Spleen (tissue), 7 donors: ENCODE measurements around the gene UCP3.

Experiments
- POLR2A ChIP-seq, 3 donors: fragments of 450-650 bp; IDR thresholded peaks; one replicate each; pipeline ENCODE4 v1.5.1; 2017; ENCODE audit warnings: antibody characterized with exemption in 3 of 3, mild to moderate bottlenecking in 1 of 3
- POLR2AphosphoS5 ChIP-seq, 3 donors: sonication (generic); formaldehyde crosslinking; IDR thresholded peaks; one replicate each; pipeline ENCODE4 v1.5.1; 2017; ENCODE audit warnings: antibody characterized with exemption in 3 of 3
- TF ChIP-seq, protein P1 (sequence below), 11 experiments: fragments of 200-600 bp in 7 of 11; fragments of 450-650 bp in 4 of 11; sonication (generic) in 4 of 11; IDR thresholded peaks in 8 of 11; conservative IDR thresholded peaks in 3 of 11; 1 replicate in 7 of 11; 2 replicates in 4 of 11; pipeline versions ENCODE4 v1.4.0 to v1.8.0; 2016 to 2021; ENCODE audit warnings: antibody characterized with exemption in 11 of 11, inconsistent platforms in 4 of 11, mild to moderate bottlenecking in 1 of 11
- donor health status: DM: no; HTN: no; CAD: no; lungs with moderate emphysema.
- donor health status: DM: no; HTN: no; CAD: no.
- donor health status: DM: no; HTN: no; CAD: no.

DNA sequence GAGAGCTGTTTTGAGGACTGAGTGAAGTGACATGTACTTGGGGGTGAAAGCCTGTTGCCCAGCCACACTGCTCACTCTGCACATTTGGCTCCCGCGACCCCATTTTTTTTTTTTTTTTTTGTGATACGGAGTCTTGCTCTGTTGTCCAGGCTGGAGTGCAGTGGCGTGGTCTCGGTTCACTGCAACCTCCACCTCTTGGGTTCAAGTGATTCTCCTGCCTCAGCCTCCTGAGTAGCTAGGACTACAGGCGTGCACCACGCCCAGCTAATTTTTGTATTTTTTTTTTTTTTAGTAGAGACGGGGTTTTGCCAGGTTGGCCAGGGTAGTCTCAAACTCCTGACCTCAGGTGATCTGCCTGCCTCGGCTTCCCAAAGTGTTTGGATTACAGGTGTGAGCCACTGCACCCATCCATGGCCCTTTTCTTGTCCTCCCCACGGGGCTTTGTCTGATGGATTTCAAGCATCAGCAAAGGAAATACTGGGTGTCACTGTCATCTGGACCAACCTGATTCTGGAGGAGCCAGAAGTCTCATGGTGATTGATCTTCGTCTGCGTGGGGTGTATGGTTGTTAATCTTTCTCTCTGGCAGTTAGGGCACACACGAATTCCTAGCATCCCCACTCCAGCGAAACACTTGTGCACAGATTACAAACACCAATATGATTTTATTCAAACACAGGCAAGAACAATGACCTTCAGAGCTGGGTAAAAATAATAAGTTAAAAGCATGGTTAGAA is 3.4 kb upstream of the UCP3 start:
- TF ChIP-seq POLR2AphosphoS5 (IDR thresholded peaks at IDR 0.05) (no peak), POLR2A (IDR thresholded peaks at IDR 0.05) (no peak)
- TF ChIP-seq, protein P1, sequence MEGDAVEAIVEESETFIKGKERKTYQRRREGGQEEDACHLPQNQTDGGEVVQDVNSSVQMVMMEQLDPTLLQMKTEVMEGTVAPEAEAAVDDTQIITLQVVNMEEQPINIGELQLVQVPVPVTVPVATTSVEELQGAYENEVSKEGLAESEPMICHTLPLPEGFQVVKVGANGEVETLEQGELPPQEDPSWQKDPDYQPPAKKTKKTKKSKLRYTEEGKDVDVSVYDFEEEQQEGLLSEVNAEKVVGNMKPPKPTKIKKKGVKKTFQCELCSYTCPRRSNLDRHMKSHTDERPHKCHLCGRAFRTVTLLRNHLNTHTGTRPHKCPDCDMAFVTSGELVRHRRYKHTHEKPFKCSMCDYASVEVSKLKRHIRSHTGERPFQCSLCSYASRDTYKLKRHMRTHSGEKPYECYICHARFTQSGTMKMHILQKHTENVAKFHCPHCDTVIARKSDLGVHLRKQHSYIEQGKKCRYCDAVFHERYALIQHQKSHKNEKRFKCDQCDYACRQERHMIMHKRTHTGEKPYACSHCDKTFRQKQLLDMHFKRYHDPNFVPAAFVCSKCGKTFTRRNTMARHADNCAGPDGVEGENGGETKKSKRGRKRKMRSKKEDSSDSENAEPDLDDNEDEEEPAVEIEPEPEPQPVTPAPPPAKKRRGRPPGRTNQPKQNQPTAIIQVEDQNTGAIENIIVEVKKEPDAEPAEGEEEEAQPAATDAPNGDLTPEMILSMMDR (IDR thresholded peaks at IDR 0.05 in 8 of 11, conservative IDR thresholded peaks at IDR 0.05 in 3 of 11), result no peak
